ENCODE measurements around the gene IFRD2.

The IFRD2 gene

GRCh38 chr3:50292159-50293078, at the start of gene IFRD2:
Gene IFRD2, minus strand, starts transcription at chr3:50292429. Its CDS starts 155 bp downstream, at chr3:50292274.
- peak; percentile 89 for DNase-seq (ENCODE audit: low read depth)

- no peak for DNase-seq (ENCODE audit: low read depth)
Observed at GRCh38 chr3:50341537-50341936, 49.3 kb upstream of the IFRD2 start.

GRCh38 chr3:50340448-50341329, 48.5 kb upstream of the IFRD2 start, which contains the start of gene RASSF1:
Gene RASSF1, minus strand, starts transcription at chr3:50340836. Its CDS starts 31 bp downstream, at chr3:50340805.
- DNase-seq (ENCODE audit: low read depth) = no peak

- DNase-seq (ENCODE audit: low read depth) = no peak
Observed at GRCh38 chr3:50340147-50340447, 47.9 kb upstream of the IFRD2 start.

GRCh38 chr3:50339485-50340146, 47.4 kb upstream of the IFRD2 start:
- DNase-seq (ENCODE audit: low read depth) = no peak

GRCh38 chr3:50338965-50339364, 46.7 kb upstream of the IFRD2 start:
- DNase-seq (ENCODE audit: low read depth) = no peak

- DNase-seq (ENCODE audit: low read depth) = peak; percentile 93
Observed at GRCh38 chr3:50337175-50337861, 45.1 kb upstream of the IFRD2 start.

GRCh38 chr3:50336452-50337174, 44.4 kb upstream of the IFRD2 start:
- DNase-seq (ENCODE audit: low read depth) = no peak

GRCh38 chr3:50334339-50335075, 42.3 kb upstream of the IFRD2 start:
- no peak for DNase-seq (ENCODE audit: low read depth)

- DNase-seq (ENCODE audit: low read depth) = no peak
Observed at GRCh38 chr3:50333744-50334328, 41.6 kb upstream of the IFRD2 start.

- DNase-seq (ENCODE audit: low read depth) = no peak
Observed at GRCh38 chr3:50331364-50331907, 39.2 kb upstream of the IFRD2 start.

GRCh38 chr3:50330330-50330729, 38.1 kb upstream of the IFRD2 start:
- no peak for DNase-seq (ENCODE audit: low read depth)

GRCh38 chr3:50327943-50328691, 35.9 kb upstream of the IFRD2 start, which contains the start of gene TUSC2:
Gene TUSC2, minus strand, starts transcription at chr3:50328223. Its CDS starts 124 bp downstream, at chr3:50328099.
- DNase-seq (ENCODE audit: low read depth) = peak; percentile 71

GRCh38 chr3:50327129-50327528, 34.9 kb upstream of the IFRD2 start:
- DNase-seq (ENCODE audit: low read depth) = no peak

- DNase-seq (ENCODE audit: low read depth) = no peak
Observed at GRCh38 chr3:50326182-50326541, 33.9 kb upstream of the IFRD2 start.

GRCh38 chr3:50325497-50326181, 33.4 kb upstream of the IFRD2 start:
- no peak for DNase-seq (ENCODE audit: low read depth)

- DNase-seq (ENCODE audit: low read depth) = no peak
Observed at GRCh38 chr3:50325113-50325480, 32.9 kb upstream of the IFRD2 start.

Data from GM04503 (cell line).